HFF-Myc (cell line): ENCODE results near the gene RGR.

Source experiments
- DNase-seq: peaks from one replicate; pipeline ENCODE4 v3.0.0-alpha.2; 2011; ENCODE audit warnings: low read depth; ENCODE audit errors: extremely low read depth
- H3K4me3 ChIP-seq: replicated peaks from 2 replicates; pipeline ENCODE4 v1.5.1; 2011; ENCODE audit warnings: low read depth, mild to moderate bottlenecking, control low read depth, low read length
- CTCF ChIP-seq: IDR thresholded peaks from 2 replicates; pipeline ENCODE4 v1.5.1; 2012; ENCODE audit warnings: mild to moderate bottlenecking, low read depth, low read length, control low read depth; ENCODE audit errors: missing control alignments

The RGR gene

GRCh38 chr10:84294766-84295447 lies 50.1 kb downstream of the RGR start:
- no peak overlapping the region for H3K4me3 ChIP-seq
- DNase-seq = no peak
- no peak for TF ChIP-seq CTCF

- no peak overlapping the region for H3K4me3 ChIP-seq
- TF ChIP-seq CTCF = no peak
- no peak for DNase-seq
These were observed 51.5 kb downstream of the RGR start for GRCh38 chr10:84296091-84296981.

GRCh38 chr10:84298057-84298456 lies 53.2 kb downstream of the RGR start:
- no peak overlapping the region for H3K4me3 ChIP-seq
- DNase-seq = no peak
- TF ChIP-seq CTCF = no peak

- no peak for DNase-seq
- TF ChIP-seq CTCF = no peak
- H3K4me3 ChIP-seq = no peak overlapping the region
These were observed 57.4 kb downstream of the RGR start for GRCh38 chr10:84302223-84302622.

- DNase-seq = no peak
- TF ChIP-seq CTCF = no peak
- H3K4me3 ChIP-seq = no peak overlapping the region
These were observed 62.0 kb downstream of the RGR start for GRCh38 chr10:84306751-84307384.

GRCh38 chr10:84308021-84308420 lies 63.2 kb downstream of the RGR start:
- no peak for TF ChIP-seq CTCF
- no peak for DNase-seq
- H3K4me3 ChIP-seq = no peak overlapping the region
